Stimulated activated naive CD8-positive, alpha-beta T cell treated with anti-CD3 and anti-CD28 coated beads, Interleukin-15, amount 100 ng/mL, for 72 hours (primary cell): Measurements from ENCODE around the gene FGGY.

Source experiments
- ATAC-seq: fragments of 150-1000 bp; cut with Tn5 transposase; 2 replicates; pipeline ENCODE4 v1.10.0; 2021; ENCODE audit warnings: mild to moderate bottlenecking, moderate library complexity
- DNase-seq, 2 donors: peaks; one replicate each; pipeline ENCODE4 v3.0.0; 2021 to 2022
- H3K27ac Mint-ChIP-seq, 2 donors: one replicate each; pipeline ENCODE4 v1.8.0; 2022; ENCODE audit warnings: mild to moderate bottlenecking in 2 of 2, mixed read lengths in 2 of 2, moderate library complexity in 2 of 2
- H3K27me3 Mint-ChIP-seq: one replicate; pipeline ENCODE4 v1.8.0; 2022; ENCODE audit warnings: mixed read lengths
- H3K4me1 Mint-ChIP-seq: one replicate; pipeline ENCODE4 v1.8.0; 2022; ENCODE audit warnings: mild to moderate bottlenecking, mixed read lengths
- H3K4me3 Mint-ChIP-seq, 2 donors: one replicate each; pipeline ENCODE4 v1.8.0; 2022; ENCODE audit warnings: mild to moderate bottlenecking in 2 of 2, mixed read lengths in 2 of 2, moderate library complexity in 1 of 2
- H3K9me3 Mint-ChIP-seq, 2 donors: one replicate each; pipeline ENCODE4 v1.8.0; 2022; ENCODE audit warnings: mixed read lengths in 2 of 2

FGGY gene

GRCh38 chr1:59510249-59510648 is 213.4 kb downstream of the FGGY start:
- H3K27me3 Mint-ChIP-seq = no peaks in the 10 kb centered on the region
- H3K4me1 Mint-ChIP-seq = no peaks in the 10 kb centered on the region
- H3K9me3 Mint-ChIP-seq = no peaks in the 10 kb centered on the region
- no peak for ATAC-seq
- no peak for DNase-seq
- H3K27ac Mint-ChIP-seq = no peak overlapping the region
- no peak overlapping the region for H3K4me3 Mint-ChIP-seq

DNA sequence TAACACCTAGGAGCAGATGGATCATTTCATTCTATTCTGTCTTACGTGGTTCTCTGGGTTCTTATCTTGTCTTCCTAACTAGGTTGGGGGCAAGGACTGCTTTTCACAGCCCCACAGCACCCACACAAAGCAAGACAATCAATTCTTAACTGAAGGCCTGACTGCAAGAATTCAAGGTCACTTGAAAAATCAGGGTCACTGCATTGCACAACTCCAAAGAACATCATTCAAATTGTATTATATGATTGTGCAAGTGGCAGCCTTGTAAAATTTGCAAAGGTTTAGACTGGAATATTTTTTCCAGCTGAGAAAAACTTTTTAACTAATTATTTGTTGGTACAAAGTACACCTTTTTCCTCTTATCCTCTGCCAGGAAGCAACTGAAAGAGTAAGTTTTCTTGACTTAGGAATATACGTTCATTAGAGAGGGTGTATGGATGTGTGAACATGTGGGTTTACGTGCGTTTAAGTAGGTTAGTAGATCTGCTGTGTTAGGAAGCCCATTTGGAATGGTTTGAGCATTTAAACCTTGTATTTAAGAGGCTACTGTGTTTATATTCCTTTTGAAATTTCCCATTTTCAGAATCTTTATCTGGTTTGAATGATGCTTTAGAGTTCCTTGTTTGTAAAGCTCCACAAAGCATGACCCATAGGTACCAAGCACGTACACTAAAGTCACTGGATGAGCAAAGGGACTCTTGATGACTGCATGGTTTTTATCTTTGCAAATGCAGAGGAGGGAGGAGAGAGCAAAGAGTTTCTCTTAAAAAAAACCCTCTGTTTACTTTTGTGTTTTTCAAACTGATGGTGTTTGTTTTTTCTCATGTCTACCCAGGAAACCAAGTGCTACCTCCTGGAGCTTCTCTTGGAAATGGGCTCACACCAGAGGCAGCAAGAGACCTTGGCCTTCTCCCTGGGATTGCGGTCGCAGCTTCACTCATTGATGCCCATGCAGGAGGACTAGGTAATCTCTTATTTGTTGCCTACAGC is 214.9 kb downstream of the FGGY start:
- Mint-ChIP-seq H3K9me3 (no peaks in the 10 kb centered on the region), H3K4me1 (no peaks in the 10 kb centered on the region), H3K27ac (no peak overlapping the region), H3K4me3 (no peak overlapping the region), H3K27me3 (no peaks in the 10 kb centered on the region)
- DNase-seq (no peak), ATAC-seq (no peak)

- Mint-ChIP-seq H3K4me1 (no peaks in the 10 kb centered on the region), H3K27me3 (no peaks in the 10 kb centered on the region), H3K9me3 (no peaks in the 10 kb centered on the region), H3K4me3 (no peak overlapping the region), H3K27ac (no peak overlapping the region)
- DNase-seq (no peak), ATAC-seq (no peak)
These were observed 215.8 kb downstream of the FGGY start for GRCh38 chr1:59512702-59513101.

GRCh38 chr1:59514061-59514909 is 217.4 kb downstream of the FGGY start:
- DNase-seq (no peak), ATAC-seq (no peak)
- H3K27ac Mint-ChIP-seq = no peak overlapping the region
- no peaks in the 10 kb centered on the region for H3K4me1 Mint-ChIP-seq
- no peak overlapping the region for H3K4me3 Mint-ChIP-seq
- no peaks in the 10 kb centered on the region for H3K27me3 Mint-ChIP-seq
- no peaks in the 10 kb centered on the region for H3K9me3 Mint-ChIP-seq

DNA sequence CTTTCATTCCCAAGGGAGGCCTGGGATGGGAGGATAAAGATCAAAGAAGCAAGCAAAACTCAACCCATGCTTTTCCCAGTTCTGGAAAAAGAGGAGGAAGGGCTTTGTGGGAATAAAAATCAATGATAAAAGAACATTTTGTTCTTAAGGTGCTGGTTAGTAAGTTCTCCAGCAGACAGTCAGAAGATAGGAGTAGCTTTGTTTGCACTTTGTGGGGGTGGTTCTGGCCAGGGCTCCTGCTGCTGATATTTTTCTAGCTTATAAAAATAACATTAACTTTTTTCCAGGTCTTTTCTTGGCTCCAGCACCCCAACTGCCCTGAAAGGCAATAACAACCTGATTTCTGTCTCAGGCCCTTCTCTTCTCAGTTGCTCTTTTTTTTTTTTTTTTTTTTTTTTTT is 220.0 kb downstream of the FGGY start:
- no peak overlapping the region for H3K27ac Mint-ChIP-seq
- H3K27me3 Mint-ChIP-seq = no peaks in the 10 kb centered on the region
- ATAC-seq = no peak
- DNase-seq = no peak
- H3K4me3 Mint-ChIP-seq = no peak overlapping the region
- H3K4me1 Mint-ChIP-seq = no peaks in the 10 kb centered on the region
- no peaks in the 10 kb centered on the region for H3K9me3 Mint-ChIP-seq

DNA sequence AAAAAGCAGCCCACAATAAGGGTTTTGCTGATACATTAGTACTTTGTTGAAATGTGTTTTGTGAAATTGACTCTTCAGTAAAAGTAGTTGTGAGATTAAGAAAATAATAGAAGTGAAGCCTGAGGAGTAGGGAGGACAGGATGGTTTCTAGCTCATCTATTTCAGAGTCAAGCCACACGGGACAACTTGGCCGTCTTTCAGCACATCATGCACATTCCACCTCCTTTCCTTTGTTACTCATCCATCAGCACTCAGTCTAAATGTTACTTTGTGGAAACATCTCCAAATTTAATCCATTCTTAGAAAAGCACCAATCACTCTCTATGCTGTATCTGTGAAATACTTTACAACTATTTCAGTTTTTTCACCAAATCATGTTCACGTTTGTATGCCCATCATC is 223.3 kb downstream of the FGGY start:
- Mint-ChIP-seq H3K27me3 (no peaks in the 10 kb centered on the region), H3K27ac (no peak overlapping the region), H3K4me3 (no peak overlapping the region), H3K4me1 (no peaks in the 10 kb centered on the region), H3K9me3 (no peaks in the 10 kb centered on the region)
- ATAC-seq (no peak), DNase-seq (no peak)

GRCh38 chr1:59520827-59521418 is 224.0 kb downstream of the FGGY start:
- H3K27me3 Mint-ChIP-seq = no peaks in the 10 kb centered on the region
- DNase-seq (no peak), ATAC-seq (no peak)
- H3K4me3 Mint-ChIP-seq = no peak overlapping the region
- H3K9me3 Mint-ChIP-seq = no peaks in the 10 kb centered on the region
- H3K27ac Mint-ChIP-seq = no peak overlapping the region
- H3K4me1 Mint-ChIP-seq = no peaks in the 10 kb centered on the region

GRCh38 chr1:59521456-59521855 is 224.6 kb downstream of the FGGY start:
- no peak overlapping the region for H3K4me3 Mint-ChIP-seq
- no peaks in the 10 kb centered on the region for H3K4me1 Mint-ChIP-seq
- DNase-seq (no peak), ATAC-seq (no peak)
- H3K9me3 Mint-ChIP-seq = no peaks in the 10 kb centered on the region
- H3K27me3 Mint-ChIP-seq = no peaks in the 10 kb centered on the region
- H3K27ac Mint-ChIP-seq = no peak overlapping the region

- Mint-ChIP-seq H3K4me3 (no peak overlapping the region), H3K27ac (no peak overlapping the region), H3K9me3 (no peaks in the 10 kb centered on the region), H3K27me3 (no peaks in the 10 kb centered on the region), H3K4me1 (no peaks in the 10 kb centered on the region)
- no peak for ATAC-seq
- no peak for DNase-seq
These were observed 226.1 kb downstream of the FGGY start for GRCh38 chr1:59522925-59523505.

DNA sequence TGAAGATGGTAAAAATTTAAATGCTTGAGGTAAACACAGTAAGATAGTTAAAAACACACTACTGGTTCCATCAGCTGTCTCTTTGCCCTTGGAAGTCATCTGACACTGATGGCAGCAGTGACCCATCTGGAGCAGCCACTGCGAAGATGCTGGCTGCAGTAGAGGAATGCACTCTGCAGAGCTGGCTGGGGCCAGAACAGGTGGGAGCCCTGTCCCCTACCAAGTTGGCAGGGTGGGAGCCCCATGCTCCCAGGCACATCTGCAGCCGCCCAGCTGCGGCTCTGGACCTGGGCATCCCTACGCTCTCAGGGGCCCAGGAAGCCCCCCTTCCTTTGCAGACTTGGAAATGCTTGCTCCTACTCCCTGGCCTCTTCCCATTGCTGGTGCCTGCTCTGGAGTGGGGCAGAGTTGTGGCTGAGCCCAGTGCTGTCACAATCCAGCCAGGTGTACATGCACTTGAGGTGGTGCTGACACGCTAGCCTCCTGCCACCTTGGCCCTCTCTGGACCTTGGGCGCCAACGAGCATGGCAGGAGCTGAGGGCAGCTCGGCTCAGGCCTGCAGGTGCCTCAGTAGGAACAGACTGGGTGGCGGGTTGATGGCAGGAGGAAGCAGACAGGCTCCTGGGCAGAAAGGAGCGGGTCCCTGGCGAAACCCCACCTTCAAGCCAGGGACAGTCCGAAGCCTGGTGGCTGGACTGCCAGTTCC is 227.0 kb downstream of the FGGY start:
- ATAC-seq (no peak), DNase-seq (no peak)
- no peak overlapping the region for H3K4me3 Mint-ChIP-seq
- no peaks in the 10 kb centered on the region for H3K4me1 Mint-ChIP-seq
- no peaks in the 10 kb centered on the region for H3K9me3 Mint-ChIP-seq
- no peak overlapping the region for H3K27ac Mint-ChIP-seq
- H3K27me3 Mint-ChIP-seq = no peaks in the 10 kb centered on the region

GRCh38 chr1:59526240-59526639 is 229.3 kb downstream of the FGGY start:
- Mint-ChIP-seq H3K27ac (no peak overlapping the region), H3K4me3 (no peak overlapping the region), H3K9me3 (no peaks in the 10 kb centered on the region), H3K27me3 (no peaks in the 10 kb centered on the region), H3K4me1 (no peaks in the 10 kb centered on the region)
- no peak for DNase-seq
- ATAC-seq = no peak

GRCh38 chr1:59528471-59528870 is 231.6 kb downstream of the FGGY start:
- no peaks in the 10 kb centered on the region for H3K4me1 Mint-ChIP-seq
- H3K27me3 Mint-ChIP-seq = no peaks in the 10 kb centered on the region
- DNase-seq (no peak), ATAC-seq (no peak)
- H3K4me3 Mint-ChIP-seq = no peak overlapping the region
- peaks cover 0 to 6% of the 10 kb centered on the region in 2 donors for H3K9me3 Mint-ChIP-seq
- no peak overlapping the region for H3K27ac Mint-ChIP-seq

GRCh38 chr1:59528900-59529299 is 232.0 kb downstream of the FGGY start:
- no peak for DNase-seq
- no peaks in the 10 kb centered on the region for H3K4me1 Mint-ChIP-seq
- peaks cover 0 to 6% of the 10 kb centered on the region in 2 donors for H3K9me3 Mint-ChIP-seq
- no peak overlapping the region for H3K4me3 Mint-ChIP-seq
- H3K27me3 Mint-ChIP-seq = no peaks in the 10 kb centered on the region
- no peak overlapping the region for H3K27ac Mint-ChIP-seq
- no peak for ATAC-seq

GRCh38 chr1:59530119-59530518 is 233.2 kb downstream of the FGGY start:
- DNase-seq (no peak), ATAC-seq (no peak)
- peaks cover 0 to 6% of the 10 kb centered on the region in 2 donors for H3K9me3 Mint-ChIP-seq
- H3K27ac Mint-ChIP-seq = no peak overlapping the region
- no peaks in the 10 kb centered on the region for H3K4me1 Mint-ChIP-seq
- H3K4me3 Mint-ChIP-seq = no peak overlapping the region
- H3K27me3 Mint-ChIP-seq = no peaks in the 10 kb centered on the region

- Mint-ChIP-seq H3K27ac (no peak overlapping the region), H3K9me3 (peaks cover 0 to 6% of the 10 kb centered on the region in 2 donors), H3K4me1 (no peaks in the 10 kb centered on the region), H3K27me3 (no peaks in the 10 kb centered on the region), H3K4me3 (no peak overlapping the region)
- DNase-seq (no peak), ATAC-seq (no peak)
These were observed 235.2 kb downstream of the FGGY start for GRCh38 chr1:59532102-59532501.
